Heart right ventricle (tissue), 16 donors: Measurements from ENCODE around the gene CALU. TPM values are rescaled to one million over a fixed set of nuclear protein-coding genes. Genes with fewer than 3 reads are reported as not detected.

Experiments
- ATAC-seq, 8 donors: fragments of 200-7000 bp; cut with Tn5 transposase; one replicate each; pipeline ENCODE4 v1.9.1; 2020; ENCODE audit warnings: mild to moderate bottlenecking in 8 of 8, moderate library complexity in 8 of 8, moderate number of reproducible peaks in 1 of 8
- DNase-seq, 2 donors: peaks; one replicate each; pipeline ENCODE4 v3.0.0-alpha.2; 2020
- H3K27ac ChIP-seq, 10 donors: fragments of 200-600 bp; sonication (generic) in 2 of 10; one replicate each; pipeline versions ENCODE4 v1.5.0 to v1.8.0; 2020 to 2022; ENCODE audit warnings: mild to moderate bottlenecking in 3 of 10
- H3K27me3 ChIP-seq, 7 donors: fragments of 200-600 bp; one replicate each; pipeline ENCODE4 v1.8.0; 2021 to 2022; ENCODE audit warnings: mild to moderate bottlenecking in 2 of 7
- H3K36me3 ChIP-seq, 9 donors: fragments of 200-600 bp; sonication (generic) in 1 of 9; one replicate each; pipeline versions ENCODE4 v1.5.0 to v1.8.0; 2020 to 2022; ENCODE audit warnings: mild to moderate bottlenecking in 2 of 9
- H3K4me1 ChIP-seq, 9 donors: fragments of 200-600 bp; sonication (generic) in 1 of 9; one replicate each; pipeline versions ENCODE4 v1.5.0 to v1.8.0; 2020 to 2022; ENCODE audit warnings: mild to moderate bottlenecking in 4 of 9
- H3K4me3 ChIP-seq, 10 donors: fragments of 200-600 bp; sonication (generic) in 2 of 10; one replicate each; pipeline versions ENCODE4 v1.5.0 to v1.8.0; 2020 to 2022; ENCODE audit warnings: mild to moderate bottlenecking in 7 of 10, moderate library complexity in 2 of 10
- H3K9me3 ChIP-seq, 11 donors: fragments of 200-600 bp in 10 of 11; sonication (generic) in 2 of 11; one replicate each; pipeline versions ENCODE4 v1.5.0 to v1.8.0; 2013 to 2022; ENCODE audit warnings: mild to moderate bottlenecking in 2 of 11, control low read depth in 1 of 11, moderate library complexity in 1 of 11
- CTCF ChIP-seq, 9 donors: fragments of 200-600 bp; sonication (generic) in 2 of 9; IDR thresholded peaks; one replicate each; pipeline versions ENCODE4 v1.5.0 to v1.8.0; 2021 to 2022; ENCODE audit warnings: antibody characterized with exemption in 9 of 9, mild to moderate bottlenecking in 5 of 9, moderate library complexity in 1 of 9
- WGBS, 2 donors: extraction: QIAGEN DNeasy Blood & Tissue Kit; methylation state at CpG; one replicate each; pipeline ENCODE4 v1.1.7; 2013; ENCODE audit warnings: inconsistent platforms in 1 of 2; 5-methylcytosine and 5-hydroxymethylcytosine counted together
- intact Hi-C, 10 donors: fragments of 100-400 bp; cut with DNase I; formaldehyde crosslinking; loops; one replicate each; pipeline versions ENCODE4 v1.11.1 to v1.14.2; 2022
- polyA plus RNA-seq, 2 donors: library from polyadenylated mRNA; stranded (reverse); fragments of 200-250 nt; gene quantifications; one replicate each; pipeline ENCODE4 v1.2.3, GENCODE V29; 2013
- total RNA-seq, 10 donors: library from RNA; stranded (reverse); fragmentation: NEBNext Ultra II Directional in 3 of 10; extraction: Animal tissue kit (Norgen Biotek cat#: 25700) in 3 of 10; gene quantifications; one replicate each; pipeline versions ENCODE4 v1.2.1 to v1.2.4, GENCODE V29; 2021 to 2023
- donor health status: Arrhythmogenic right ventricular cardiomyopathy.
- donor health status: ischemic (EF 13 %, LVEDD 7.1; RV severe dilation, severe dysfunction).
- donor health status: healthy with polysubstance abuse.
- donor health status: DM: no; HTN: yes; CAD: no.
- donor health status: DM: no; HTN: no; CAD: no.
- donor health status: ischemic (EF 25% LVEDD 6.9; RV normal size, moderate dysfunction).
- donor health status: ischemic (EF 25% LVEDD 5.7; RV mildly dilated, moderate dysfunction).
- donor health status: healthy.
- donor health status: DM: yes; HTN: yes; CAD: no.
- donor health status: Ischemic cardiomyopathy.
- donor health status: ischemic (EF 35%, LVEDD 5.7; RV mildly dilated, moderate dysfunction).
- donor health status: nonischemic (EF 11% LVEDD 7.7; RV severe dilation, severe dysfunction).
- donor health status: DM: yes; HTN: yes; CAD: no.
- donor health status: PGD.
- donor health status: ischemic (EF 29% LVEDD 5.4; RV normal size, mild dysfunction).
- donor health status: nonischemic (EF 23%, LVEDD 6.1; RV moderate dilation, normal function).

CALU gene
- total and polyA plus RNA-seq, 12 donors: 39.9 to 333 (median 249) TPM

GRCh38 chr7:128801003-128801402 lies 61.8 kb downstream of the CALU start:
- ATAC-seq (no peak), DNase-seq (no peak)
- Histone ChIP-seq H3K36me3 (peaks cover 0 to 31% (median 0%) of the 10 kb centered on the region in 9 donors), H3K4me1 (no peaks in the 10 kb centered on the region), H3K4me3 (no peak overlapping the region), H3K27me3 (no peaks in the 10 kb centered on the region), H3K27ac (no peak overlapping the region), H3K9me3 (no peaks in the 10 kb centered on the region)
- intact Hi-C loops: no loop called here
- WGBS, 2 donors: 96 to 98% methylated on average over 9 of the region's 9 CpGs
- TF ChIP-seq CTCF (IDR thresholded peaks at IDR 0.05): no peak

- DNase-seq (no peak), ATAC-seq (no peak)
- Histone ChIP-seq H3K36me3 (peaks cover 0 to 39% (median 0%) of the 10 kb centered on the region in 9 donors), H3K27ac (no peak overlapping the region), H3K4me1 (no peaks in the 10 kb centered on the region), H3K27me3 (no peaks in the 10 kb centered on the region), H3K9me3 (no peaks in the 10 kb centered on the region), H3K4me3 (no peak overlapping the region)
- WGBS, 2 donors: 88 to 98% methylated on average over 2 of the region's 2 CpGs
- intact Hi-C loops: no loop called here
- no peak for TF ChIP-seq CTCF (IDR thresholded peaks at IDR 0.05)
Measured at GRCh38 chr7:128801667-128802418, 62.7 kb downstream of the CALU start.

- H3K4me3 ChIP-seq: no peak overlapping the region
- no peak overlapping the region for H3K27ac ChIP-seq
- intact Hi-C loops: no loop called here
- no peak for DNase-seq
- H3K27me3 ChIP-seq: no peaks in the 10 kb centered on the region
- H3K9me3 ChIP-seq: no peaks in the 10 kb centered on the region
- no peak for TF ChIP-seq CTCF (IDR thresholded peaks at IDR 0.05)
- no peaks in the 10 kb centered on the region for H3K4me1 ChIP-seq
- ATAC-seq: no peak
- WGBS, 2 donors: 80 to 82% methylated on average over 6 of the region's 6 CpGs
- peaks cover 0 to 39% (median 0%) of the 10 kb centered on the region in 9 donors for H3K36me3 ChIP-seq
Measured at GRCh38 chr7:128804484-128804883, 65.3 kb downstream of the CALU start.

GRCh38 chr7:128805225-128805624 lies 66.1 kb downstream of the CALU start:
- no peaks in the 10 kb centered on the region for H3K4me1 ChIP-seq
- H3K9me3 ChIP-seq: no peaks in the 10 kb centered on the region
- no peak overlapping the region for H3K4me3 ChIP-seq
- ATAC-seq (no peak), DNase-seq (no peak)
- no peaks in the 10 kb centered on the region for H3K27me3 ChIP-seq
- peaks cover 0 to 40% (median 0%) of the 10 kb centered on the region in 9 donors for H3K36me3 ChIP-seq
- no peak overlapping the region for H3K27ac ChIP-seq
- TF ChIP-seq CTCF (IDR thresholded peaks at IDR 0.05): no peak
- intact Hi-C loops: no loop called here
- 91 to 95% methylated on average over 5 of the region's 5 CpGs for WGBS, 2 donors
